ENCODE results near the gene TRIM31.

The TRIM31 gene

DNA sequence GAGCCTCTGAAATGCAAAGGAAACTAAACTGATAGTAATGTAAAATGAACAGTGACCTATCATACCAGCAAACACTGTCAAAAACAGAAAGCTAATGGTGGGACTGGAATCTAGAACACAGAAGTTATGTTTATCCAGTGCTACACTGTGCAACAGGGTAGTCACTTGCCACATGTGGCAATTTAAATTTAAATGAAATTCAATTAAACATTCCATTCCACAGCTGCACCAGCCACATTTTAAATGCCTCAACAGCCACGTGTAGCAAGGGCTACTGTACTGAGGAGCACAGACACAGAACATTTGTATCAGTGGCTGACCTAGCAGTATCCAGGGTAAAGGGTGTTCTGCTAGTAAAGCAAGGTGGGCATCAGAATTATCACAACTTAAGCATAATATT is 57.4 kb downstream of the TRIM31 start:
- TF ChIP-seq TAF1 (IDR thresholded peaks at IDR 0.05; ENCODE audit: borderline replicate concordance, low read depth, low read length) (no peak), POLR2AphosphoS5 (IDR thresholded peaks at IDR 0.05; ENCODE audit: low read depth, low read length) (no peak), POLR2A (IDR thresholded peaks at IDR 0.05; ENCODE audit: low read depth, low read length) (no peak)
- DNase-seq (ENCODE audit: insufficient read length) (no peak), FAIRE-seq (no peak)

GRCh38 chr6:30053682-30054081 is 59.2 kb downstream of the TRIM31 start:
- FAIRE-seq (no peak), DNase-seq (ENCODE audit: insufficient read length) (no peak)
- TF ChIP-seq POLR2AphosphoS5 (IDR thresholded peaks at IDR 0.05; ENCODE audit: low read depth, low read length): no peak
- no peak for TF ChIP-seq POLR2A (IDR thresholded peaks at IDR 0.05; ENCODE audit: low read depth, low read length)
- TF ChIP-seq TAF1 (IDR thresholded peaks at IDR 0.05; ENCODE audit: borderline replicate concordance, low read depth, low read length): no peak
